ENCODE results near the gene NUTM1.
"Not testable (repeated sequence)": the region's sequence is repeated elsewhere in the genome, so short reads cannot be mapped to it uniquely, and the experiment has no call there.

Gene NUTM1

DNA sequence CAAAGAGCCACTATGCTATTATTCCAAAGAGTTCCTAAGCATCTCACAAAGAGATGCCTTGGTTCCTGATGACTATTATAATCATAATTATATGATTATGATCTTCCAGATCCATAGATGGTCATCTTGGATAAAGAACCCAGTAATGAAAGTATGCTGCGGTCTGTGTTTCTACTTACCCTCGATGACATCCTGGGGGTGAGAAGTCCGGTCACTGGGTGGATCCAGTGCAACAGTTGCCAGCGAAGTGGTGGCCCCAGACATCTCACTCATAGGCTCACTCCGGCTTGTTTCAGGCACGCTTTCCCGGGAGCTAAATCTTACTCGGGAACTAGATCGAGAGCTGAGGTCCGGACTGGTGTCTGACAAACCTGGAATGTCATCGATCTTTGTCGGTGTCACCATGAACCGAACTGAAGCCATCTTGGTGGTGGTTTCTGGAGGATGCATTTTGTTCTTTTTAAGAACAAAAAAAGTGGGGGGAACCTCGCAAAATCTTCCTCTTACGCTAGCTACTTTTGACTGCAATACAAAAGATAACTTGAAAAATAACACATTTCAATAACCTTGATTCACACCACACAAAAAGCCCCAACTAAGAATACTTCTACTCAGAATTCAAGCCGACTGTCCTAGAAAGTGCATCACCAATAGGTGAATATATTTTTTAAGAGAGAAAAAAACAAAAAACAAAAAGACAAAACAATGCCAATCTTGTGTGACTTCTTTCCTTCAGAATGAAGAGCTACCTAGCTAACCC lies 6.7 kb upstream of the NUTM1 start:
- DNase-seq (ENCODE audit: low read depth): no peak

DNA sequence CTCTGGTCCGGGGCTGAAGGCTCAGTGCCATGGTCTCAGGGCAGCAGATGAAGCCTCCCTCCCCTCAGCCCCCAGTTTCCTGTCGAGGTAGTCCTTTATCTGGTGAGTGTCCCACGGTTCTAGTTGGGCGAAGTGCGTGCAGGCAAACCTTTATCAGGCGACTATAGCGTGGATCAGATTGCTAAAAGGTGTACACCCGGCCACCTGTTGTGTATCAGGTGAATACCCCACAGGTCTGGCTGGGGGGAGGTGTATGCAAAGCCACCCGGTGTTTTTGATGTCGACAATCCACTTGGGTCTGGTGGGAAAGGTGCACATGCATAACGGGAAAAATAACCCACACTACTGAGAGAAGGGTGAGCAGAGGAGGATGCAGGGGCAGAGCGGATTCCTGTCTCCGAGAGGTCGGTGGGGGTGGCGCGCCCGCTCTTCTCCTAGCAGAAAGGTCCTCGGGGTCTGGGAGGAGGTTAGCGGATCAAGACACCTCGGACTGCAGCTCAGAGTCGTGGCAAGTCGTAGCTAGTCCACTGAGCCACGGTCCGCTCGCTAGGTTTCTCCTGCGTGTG lies 6.0 kb upstream of the NUTM1 start:
- no peak for DNase-seq (ENCODE audit: low read depth)

DNA sequence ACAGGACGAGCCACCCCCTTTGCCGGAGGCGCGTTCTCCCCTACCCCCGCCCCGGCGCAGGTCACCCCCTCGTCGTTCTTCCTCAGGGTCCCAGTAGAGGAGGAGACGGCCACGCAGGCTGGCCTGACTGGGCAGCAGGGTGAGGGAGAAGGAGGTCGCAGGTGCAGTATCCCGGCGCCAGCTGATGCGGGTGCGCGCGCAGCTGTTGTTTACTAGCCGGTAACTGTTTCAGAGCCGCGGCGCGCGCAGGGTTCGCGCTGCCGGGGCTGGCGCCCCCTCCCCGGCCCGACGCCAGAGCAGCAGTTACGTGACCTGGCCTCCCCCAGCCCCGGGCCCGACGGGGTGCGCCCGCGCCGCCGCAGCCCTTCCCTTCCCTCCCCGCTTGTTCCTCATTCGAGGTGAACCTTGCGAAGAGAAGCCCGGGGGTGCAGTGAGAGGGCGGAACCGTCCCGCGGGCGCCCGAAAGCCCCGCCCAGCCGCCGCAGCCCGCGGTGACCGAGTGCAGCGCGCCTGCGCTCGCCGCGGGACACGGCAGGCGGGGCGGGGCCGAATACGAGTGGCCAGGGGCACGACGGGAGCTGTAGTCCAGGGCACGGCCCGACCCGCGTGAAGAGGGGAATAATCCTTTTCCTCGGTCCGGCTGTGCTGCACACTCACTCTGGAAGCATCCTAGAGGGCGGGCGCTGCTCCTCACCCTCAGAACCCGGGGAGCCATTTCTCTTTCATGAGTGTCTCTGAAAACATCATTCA lies 5.4 kb upstream of the NUTM1 start, which contains the start of gene SLC12A6:
SLC12A6 (minus strand) TSS at position 225 of the 750 bp plus-strand sequence. CDS start 1,101 bp downstream, outside the sequence.
- DNase-seq (ENCODE audit: low read depth): peak; percentile 74

DNA sequence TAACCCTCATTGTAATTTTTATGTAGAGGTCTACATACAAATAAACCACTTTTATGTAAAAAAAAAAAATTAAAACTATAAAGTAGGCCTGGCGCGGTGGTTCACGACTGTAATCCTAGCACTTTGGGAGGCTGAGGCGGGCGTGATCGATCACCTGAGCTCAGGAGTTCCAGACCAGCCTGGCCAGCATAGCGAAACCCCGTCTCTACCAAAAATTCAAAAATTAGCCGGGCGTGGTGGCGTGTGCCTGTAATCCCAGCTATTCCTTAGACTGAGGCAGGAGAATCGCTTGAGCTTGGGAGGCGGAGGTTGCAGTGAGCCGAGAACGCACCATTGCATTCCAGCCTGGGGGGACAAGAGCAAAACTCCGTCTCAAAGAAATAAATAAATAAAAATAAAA lies 4.8 kb upstream of the NUTM1 start:
- no peak for DNase-seq (ENCODE audit: low read depth)

DNA sequence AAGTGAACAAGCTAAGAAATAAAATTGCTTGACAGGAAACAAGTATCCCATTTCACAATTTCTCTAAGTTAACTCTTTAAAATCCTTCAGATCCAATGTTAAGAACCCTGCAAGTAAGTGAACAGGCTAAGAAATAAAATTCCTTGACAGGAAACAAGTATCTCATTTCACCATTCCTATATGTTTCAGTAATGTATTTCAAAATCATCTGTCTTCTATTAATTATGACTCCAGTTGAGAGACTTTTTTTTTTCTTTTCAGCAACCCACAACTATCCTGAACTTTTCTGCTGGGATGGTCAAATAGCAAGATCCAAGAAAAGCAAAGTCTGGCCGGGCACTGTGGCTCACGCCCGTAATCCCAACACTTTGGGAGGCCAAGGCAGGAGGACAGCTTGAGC lies 3.2 kb upstream of the NUTM1 start:
- no peak for DNase-seq (ENCODE audit: low read depth)

DNA sequence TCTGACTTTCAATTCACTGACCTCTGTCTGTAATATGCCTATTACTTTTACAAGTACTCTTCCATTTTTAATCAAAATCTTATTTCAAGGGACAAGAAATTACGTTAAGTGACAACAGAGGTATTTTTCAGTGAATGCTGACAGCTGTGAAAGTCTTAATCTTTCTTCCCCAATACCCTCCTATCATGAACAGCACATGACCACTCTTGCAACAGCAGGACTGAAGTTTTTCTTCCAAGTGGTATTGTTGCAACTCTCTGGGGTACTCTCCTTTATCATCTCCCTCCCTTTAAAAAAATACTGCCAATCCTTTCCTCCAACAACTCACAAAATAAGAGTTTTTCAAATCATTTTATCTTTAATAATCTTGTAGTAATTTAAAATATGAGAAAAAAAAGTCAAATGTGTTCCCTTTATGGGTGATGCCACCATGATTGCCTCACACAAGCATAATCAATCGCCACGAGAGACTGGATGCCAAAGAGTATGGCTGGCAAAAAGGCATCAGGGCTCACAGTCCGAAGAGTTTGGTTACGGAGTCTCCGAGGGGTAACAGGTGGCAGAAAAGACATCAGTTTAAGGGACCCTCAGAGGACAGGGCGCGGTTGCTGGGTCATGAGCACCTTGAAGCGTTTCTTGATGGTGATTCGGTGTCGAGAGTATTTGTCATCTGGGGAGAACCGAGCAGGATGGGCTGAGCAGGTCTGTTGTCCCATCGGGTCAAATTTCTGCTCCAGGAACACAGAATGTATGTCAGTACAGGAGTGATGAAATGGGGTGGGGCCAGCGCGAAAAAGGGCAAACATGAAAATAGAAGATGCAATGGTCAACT lies 1.5 kb upstream of the NUTM1 start:
- DNase-seq (ENCODE audit: low read depth): no peak

DNA sequence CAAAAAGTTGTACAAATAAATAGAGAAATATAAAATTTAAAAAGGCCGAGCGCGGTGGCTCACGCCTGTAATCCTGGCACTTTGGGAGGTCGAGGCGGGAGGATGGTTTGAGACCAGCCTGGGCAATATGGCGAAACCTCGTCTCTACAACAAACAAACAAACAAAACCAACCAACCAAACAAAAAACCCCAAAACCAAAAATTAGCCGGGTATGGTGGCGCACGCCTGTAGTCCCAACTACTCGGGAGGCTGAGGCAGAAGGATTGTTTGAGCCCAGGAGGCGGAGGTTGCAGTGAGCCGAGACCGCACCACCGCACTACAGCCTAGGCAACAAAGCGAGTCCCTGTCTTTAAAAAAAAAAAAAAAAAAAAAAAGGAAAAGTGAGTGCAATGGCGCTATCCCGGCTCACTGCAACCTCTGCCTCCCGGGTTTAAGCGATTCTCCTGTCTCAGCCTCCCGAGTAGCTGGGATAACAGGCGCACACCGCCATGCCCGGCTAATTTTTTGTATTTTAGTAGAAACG lies 840 bp upstream of the NUTM1 start:
- DNase-seq (ENCODE audit: low read depth): not testable (repeated sequence)

DNA sequence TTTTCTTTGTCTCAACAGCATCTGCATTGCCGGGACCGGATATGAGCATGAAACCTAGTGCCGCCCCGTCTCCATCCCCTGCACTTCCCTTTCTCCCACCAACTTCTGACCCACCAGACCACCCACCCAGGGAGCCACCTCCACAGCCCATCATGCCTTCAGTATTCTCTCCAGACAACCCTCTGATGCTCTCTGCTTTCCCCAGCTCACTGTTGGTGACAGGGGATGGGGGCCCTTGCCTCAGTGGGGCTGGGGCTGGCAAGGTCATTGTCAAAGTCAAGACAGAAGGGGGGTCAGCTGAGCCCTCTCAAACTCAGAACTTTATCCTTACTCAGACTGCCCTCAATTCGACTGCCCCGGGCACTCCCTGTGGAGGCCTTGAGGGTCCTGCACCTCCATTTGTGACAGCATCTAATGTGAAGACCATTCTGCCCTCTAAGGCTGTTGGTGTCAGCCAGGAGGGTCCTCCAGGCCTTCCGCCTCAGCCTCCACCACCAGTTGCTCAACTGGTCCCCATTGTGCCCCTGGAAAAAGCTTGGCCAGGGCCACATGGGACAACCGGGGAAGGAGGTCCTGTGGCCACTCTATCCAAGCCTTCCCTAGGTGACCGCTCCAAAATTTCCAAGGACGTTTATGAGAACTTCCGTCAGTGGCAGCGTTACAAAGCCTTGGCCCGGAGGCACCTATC lies 5.0 kb downstream of the NUTM1 start:
- DNase-seq (ENCODE audit: low read depth): no peak

DNA sequence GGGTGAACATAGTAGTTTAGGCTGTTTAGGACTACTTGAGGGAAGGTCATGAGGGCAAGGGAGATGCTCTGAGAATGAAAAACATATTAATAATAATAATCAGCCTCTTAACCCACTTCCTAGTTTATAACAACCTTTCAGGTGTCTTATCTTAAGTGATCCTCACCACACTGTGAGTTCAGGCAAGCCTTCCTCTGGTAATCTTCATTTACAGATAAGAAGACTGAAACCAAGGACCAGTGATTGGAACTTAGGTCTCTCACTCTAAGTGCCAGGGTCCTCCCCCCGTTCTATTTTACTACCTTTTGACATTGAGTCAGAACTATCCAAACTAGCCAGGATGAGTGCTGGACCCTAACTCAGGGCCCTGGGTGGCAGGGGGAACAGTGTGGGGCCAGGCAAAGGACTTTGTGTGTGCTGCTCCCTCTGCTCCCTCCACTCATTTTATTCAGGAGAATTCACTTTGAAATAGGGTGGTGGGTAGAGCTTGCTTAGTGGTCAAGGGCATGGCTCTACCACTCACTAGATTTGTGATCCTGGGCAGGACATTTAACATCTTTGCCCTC lies 5.7 kb downstream of the NUTM1 start:
- no peak for DNase-seq (ENCODE audit: low read depth)

DNA sequence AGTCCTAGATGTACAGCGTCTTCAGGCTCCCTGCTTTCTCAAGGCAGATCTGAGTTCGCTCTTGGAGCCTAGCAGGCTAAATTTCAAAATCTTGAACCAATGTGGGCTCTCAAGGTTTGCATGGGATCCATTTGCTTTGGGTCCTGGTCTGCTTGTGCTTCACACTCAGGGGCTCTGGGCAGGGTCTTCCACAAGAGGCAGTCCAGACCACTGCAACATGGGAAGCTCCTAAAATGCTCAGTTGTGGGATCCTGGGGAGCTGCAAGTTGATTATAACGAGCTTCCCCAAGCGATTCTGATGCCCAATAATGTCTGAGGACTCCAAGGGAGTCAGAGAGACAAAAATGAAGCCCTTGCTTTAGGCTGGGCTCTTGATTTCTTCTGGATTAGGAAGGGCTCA lies 6.7 kb downstream of the NUTM1 start:
- DNase-seq (ENCODE audit: low read depth): no peak

DNA sequence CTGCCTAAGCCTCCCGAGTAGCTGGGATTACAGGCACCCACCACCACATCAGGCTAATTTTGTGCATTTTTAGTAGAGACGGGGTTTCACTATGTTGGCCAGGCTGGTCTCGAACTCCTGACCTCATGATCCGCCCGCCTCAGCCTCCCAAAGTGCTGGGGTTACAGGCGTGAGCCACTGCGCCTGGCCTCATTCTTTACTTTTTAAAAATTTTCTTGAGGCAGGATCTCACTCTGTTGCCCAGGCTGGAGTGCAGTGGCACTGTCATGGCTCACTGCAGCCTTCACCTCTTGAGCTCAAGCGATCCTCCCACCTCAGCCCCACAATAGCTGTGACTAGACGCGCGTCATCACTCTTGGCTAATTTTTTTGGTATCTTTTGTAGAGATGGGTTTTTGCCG lies 9.9 kb downstream of the NUTM1 start:
- DNase-seq (ENCODE audit: low read depth): not testable (repeated sequence)

DNA sequence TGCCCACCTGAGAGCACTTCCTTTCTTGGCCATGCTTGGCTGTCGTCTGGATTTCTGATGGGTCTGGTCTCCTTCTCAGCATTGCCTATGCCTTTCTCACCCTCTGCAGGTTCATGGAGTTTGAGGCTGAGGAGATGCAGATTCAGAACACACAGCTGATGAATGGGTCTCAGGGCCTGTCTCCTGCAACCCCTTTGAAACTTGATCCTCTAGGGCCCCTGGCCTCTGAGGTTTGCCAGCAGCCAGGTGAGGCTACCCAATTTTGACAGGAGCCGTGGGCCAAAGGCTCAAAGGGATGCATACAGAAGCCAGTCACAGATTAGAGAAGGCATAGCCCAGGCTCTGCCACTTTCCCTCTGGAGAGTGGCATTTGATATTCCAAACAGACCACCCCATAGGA lies 10.5 kb downstream of the NUTM1 start:
- DNase-seq (ENCODE audit: low read depth): no peak

DNA sequence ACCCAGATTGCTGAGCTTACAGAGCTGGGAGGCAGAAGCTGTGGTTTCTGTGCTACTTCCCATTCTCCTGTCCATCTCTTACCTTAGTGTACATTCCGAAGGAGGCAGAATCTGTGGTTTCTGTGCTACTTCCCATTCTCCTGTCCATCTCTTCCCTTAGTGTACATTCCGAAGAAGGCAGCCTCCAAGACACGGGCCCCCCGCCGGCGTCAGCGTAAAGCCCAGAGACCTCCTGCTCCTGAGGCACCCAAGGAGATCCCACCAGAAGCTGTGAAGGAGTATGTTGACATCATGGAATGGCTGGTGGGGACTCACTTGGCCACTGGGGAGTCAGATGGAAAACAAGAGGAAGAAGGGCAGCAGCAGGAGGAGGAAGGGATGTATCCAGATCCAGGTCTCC lies 11.2 kb downstream of the NUTM1 start:
- no peak for DNase-seq (ENCODE audit: low read depth)

DNA sequence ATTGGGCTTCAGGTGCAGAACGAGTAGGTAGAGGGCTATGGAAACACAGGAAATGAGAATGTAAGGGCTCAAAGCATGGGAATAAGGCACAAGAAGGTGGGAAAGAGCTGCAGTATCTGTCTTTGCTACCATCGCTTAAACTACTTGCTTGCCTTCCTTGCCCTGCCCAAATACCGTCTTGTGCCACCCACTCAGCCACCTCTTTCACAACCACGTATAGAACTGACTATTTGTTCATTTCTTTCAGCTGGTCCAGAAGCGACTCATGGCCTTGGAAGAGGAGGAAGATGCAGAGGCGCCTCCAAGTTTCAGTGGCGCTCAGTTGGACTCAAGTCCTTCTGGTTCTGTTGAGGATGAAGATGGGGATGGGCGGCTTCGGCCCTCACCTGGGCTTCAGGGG lies 12.1 kb downstream of the NUTM1 start:
- DNase-seq (ENCODE audit: low read depth): no peak

DNA sequence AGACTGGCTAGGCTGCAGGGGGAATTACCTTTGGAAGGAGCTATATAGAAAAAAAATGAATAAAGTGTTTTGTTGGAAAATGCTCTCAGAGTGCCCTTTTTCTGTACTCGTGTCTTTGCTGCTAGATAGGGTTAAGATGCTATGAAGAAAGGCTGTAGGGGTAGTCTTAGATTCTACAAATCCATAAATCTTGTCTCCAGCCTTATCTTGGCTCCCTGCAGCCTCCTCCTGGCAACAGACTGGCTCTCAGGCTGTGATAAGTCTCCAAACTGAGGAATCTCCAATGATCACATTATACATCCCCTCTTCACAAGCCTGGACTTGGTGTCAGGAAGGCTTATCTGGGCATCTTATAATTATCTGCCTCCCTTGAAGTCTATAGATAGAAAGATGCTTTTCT lies 14.5 kb downstream of the NUTM1 start:
- DNase-seq (ENCODE audit: low read depth): no peak

DNA sequence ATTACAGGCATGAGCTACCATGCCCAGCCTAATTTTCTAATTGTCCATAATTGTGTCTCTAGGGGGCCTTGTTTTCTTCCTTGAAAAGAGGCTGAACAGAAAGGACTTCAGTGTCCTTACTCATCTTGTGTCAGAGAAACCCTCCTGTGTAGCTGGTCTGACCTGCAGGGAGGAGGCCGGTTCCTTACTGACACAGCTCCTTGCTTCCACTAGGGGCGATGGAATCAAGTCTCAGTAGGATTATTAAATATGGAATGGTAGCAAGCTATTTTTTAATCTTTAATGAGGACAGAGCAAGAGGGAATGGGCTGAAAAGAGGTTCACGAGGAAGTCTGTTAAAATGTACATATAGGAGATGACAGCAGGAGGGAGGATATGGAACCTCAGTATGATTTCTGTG lies 15.3 kb downstream of the NUTM1 start:
- no peak for DNase-seq (ENCODE audit: low read depth)

DNA sequence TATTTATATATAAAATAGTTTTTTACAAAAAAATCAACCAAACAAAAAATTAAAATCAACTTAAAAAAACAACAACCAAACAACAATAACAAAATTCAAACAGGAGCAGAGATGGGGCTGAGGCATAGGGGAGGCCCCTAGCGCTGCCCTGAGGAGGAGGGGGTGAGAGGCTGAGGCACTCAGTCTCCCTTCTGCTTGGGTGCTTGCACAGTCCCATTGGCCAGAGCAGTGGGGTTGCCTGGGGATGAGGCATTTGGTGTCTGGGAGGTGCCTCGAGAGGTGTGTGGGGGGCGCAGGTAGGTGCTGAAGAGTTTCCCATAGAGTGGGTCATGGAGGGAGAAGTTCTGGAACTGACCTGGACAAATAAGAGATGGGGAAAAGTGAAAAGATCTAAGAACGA lies 15.8 kb downstream of the NUTM1 start:
- no peak for DNase-seq (ENCODE audit: low read depth)

DNA sequence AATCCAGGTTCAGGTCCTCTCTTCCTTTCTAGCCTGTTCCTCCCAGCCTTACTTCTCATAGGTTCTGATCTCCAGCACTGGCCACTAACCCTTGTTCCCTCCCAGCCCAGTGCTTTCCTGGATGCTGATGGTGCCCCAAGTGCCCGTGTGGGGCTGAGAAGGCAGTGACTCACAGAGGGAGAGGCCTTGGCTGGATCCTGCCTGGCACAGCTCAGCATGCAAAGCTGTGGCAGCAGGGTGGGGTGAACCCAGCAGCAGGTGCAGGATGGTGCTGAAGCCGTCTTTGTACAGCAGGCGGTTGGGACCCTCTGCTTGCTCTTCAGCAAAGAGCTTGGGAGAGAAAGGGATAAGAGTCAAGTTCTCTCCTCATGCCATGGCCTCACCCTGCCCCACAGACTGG lies 16.3 kb downstream of the NUTM1 start:
- DNase-seq (ENCODE audit: low read depth): no peak

DNA sequence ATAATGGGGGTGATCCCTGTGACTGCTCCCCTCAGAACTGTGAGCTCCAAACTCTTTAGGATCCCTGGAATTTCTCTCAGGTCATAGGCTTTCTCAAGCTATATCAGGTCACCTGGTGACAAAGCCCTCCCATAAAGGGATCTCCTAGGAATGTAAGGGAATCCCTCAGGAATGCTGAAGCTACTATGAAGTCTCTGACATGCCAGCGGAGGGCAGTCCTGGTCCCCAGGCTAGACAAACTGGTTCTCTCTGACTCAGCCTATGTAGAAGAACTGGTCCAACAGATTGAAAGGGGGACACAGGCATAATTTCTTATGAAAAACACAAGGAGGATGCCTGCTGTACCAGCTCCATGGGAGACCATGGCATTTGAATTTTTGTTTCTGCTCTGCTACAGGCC lies 17.2 kb downstream of the NUTM1 start:
- no peak for DNase-seq (ENCODE audit: low read depth)

DNA sequence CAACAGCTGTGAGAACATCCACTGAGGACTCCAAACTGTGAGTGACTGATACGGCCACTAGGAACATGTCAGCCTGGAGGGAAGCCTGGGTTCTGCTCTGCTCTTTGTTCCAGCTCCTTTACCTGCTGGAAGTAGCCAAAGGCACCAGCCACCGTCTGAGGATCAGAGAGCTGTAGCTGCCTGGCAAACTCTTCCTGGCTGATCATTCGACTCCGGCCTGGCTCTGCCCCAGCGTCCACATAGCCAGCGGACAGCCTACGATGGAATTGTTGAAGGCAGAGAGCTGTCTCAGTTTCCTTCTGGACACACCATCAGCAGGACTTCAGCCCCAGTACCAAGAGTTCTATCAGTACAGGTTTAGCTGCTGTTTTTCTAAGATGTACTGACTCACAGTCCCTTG lies 18.2 kb downstream of the NUTM1 start:
- DNase-seq (ENCODE audit: low read depth): no peak

All from stimulated activated CD8-positive, alpha-beta memory T cell treated with anti-CD3 and anti-CD28 coated beads, Interleukin-15, amount 100 ng/mL, for 1 hour (primary cell).